GM18511 (cell line): ENCODE results near the gene FPR1.
"Not testable (repeated sequence)": the region's sequence is repeated elsewhere in the genome, so short reads cannot be mapped to it uniquely, and the experiment has no call there.

Experiments
- ATAC-seq: cut with Tn5 transposase; IDR thresholded peaks from one replicate; pipeline ENCODE4 v1.9.1; 2021; ENCODE audit warnings: mild to moderate bottlenecking, moderate library complexity; ENCODE audit not compliant: unreplicated experiment

Gene FPR1

DNA sequence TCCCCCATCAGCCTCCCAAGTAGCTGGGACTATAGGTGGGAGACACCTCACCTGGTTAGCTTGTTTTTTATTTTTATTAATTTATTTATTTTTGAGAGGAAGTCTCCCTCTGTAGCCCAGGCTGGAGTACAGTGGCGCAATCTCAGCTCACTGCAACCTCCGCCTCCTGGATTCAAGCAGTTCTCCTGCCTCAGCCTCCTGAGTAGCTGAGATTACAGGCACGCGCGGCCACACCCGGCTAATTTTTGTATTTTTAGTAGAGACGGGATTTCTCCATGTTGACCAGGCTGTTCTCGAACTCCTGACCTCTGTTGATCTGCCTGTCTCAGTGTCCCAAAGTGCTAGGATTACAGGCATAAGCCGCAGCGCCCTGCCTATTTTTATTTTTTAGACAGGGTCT, 13.2 kb downstream of the FPR1 start:
- ATAC-seq = not testable (repeated sequence)

DNA sequence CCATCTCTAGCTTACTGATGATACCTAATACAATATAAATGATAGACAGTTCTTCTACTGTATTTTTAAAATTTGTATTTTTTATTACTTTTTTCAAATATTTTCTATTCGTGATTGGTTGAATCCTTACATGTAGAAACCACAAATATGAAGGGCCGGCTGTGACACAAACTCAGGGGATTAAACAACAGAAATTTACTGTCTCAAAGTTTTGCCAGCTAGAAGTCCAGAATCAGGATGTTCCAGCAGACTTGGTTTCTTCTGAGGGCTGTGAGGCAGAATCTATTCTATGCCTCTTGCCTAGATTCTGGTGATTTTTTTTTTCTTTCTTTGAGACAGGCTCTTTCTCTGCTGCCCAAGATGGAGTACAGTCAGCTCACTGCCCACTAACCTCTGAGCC, 13.8 kb downstream of the FPR1 start:
- ATAC-seq = no peak

DNA sequence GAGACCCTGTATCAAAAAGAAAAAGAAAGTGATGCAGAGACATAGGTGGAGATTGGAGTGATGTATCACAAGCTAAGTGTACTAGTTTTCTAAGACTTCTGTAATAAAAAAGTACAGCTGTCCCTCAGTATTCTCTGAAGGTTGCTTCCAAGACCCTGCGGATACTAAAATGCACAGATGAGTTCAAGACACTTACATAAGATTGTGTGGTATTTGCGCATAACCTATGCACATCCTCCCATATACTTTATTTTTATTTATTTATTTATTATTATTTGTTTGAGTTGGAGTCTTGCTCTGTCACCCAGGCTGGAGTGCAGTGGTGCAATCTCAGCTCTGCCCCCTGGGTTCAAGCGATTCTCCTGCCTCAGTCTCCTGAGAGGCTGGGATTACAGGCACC, 14.3 kb downstream of the FPR1 start:
- ATAC-seq = no peak

DNA sequence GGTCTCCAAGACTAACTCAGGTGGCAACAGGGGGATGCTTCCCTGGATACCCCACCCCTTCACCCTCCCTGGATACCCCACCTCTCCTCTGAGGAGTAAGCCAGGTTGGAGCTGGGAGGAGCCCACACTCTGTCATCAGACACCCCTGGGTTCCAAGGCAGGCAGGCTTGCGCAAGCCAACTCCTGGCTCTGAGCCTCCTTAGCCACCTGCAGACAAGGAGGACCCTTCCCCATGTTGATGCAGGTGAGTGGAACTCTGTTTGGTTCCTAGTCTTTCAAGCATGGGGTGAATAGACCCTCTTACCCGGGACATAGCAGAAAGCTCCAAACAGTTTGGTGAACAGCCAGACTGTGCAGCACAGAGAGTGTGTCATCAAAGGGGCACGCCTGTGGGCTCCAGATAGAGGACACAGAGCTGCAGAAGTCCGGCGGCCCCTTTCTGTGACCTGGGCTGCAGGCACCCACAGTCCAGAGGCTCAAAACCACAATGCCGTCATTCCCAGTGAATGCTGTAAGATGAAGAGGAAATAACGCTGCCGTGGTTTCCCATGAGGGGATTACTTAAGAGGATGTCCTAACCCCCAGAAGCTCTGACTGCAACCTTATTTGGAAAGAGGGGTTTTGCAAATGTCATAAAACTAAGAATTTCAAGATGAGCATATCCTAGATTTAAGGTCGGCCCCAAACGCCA, 15.8 kb downstream of the FPR1 start:
- no peak for ATAC-seq

DNA sequence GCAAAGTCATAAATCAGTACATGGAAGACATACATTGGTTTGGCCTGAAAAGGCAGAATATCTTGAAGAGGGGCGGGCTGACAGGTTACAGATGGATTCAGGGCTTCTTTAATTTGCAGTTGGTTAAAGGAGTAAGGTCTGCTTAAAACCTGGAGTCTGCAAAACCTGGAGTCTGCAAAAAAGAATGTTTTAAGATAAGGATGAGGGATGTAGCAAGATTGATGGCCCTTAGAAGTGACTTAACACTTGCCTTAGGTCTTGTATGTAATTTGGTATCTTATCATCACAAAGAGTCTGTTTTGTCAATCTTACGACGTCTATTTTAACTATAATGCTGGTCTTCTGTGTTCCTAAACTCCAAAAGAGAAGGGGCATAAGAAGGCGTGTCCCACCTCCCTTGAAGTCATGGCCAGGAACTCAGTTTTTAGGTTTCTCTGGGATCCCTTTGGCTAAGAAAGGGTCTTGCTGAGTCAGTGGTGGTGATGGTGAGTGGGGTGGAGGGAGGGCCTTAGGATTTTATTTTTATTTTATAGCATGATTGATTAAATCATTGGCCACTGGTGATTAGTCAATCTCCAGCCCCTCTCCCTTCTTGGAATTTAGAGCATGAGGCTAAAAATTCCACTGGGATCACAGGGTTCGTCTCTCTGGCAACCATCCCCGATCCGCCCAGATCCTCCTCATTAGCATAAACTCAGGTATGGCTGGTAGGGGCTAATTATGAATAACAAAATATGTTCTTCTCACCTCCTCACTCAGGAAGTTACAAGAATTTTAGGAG, 17.7 kb downstream of the FPR1 start:
- no peak for ATAC-seq

DNA sequence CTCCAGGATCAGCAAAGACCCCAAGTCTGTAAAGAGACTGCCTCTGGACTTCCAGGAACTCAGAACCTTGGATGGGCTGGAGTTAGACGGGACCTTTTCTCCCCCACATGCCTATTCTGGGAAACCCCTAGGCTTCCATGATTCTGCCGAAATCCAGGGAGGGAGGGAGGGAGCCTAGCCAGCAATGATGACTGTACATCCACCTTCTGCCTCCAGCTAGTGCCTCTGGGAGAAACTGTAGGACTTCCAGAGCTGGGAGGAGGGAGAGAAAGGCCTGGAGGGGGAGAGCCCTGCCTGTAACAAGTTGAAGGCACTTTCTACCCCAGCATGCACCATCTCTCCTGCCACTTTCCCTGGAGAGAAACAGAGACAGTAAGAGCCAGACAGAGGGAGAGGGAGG, 21.9 kb downstream of the FPR1 start:
- ATAC-seq = no peak

DNA sequence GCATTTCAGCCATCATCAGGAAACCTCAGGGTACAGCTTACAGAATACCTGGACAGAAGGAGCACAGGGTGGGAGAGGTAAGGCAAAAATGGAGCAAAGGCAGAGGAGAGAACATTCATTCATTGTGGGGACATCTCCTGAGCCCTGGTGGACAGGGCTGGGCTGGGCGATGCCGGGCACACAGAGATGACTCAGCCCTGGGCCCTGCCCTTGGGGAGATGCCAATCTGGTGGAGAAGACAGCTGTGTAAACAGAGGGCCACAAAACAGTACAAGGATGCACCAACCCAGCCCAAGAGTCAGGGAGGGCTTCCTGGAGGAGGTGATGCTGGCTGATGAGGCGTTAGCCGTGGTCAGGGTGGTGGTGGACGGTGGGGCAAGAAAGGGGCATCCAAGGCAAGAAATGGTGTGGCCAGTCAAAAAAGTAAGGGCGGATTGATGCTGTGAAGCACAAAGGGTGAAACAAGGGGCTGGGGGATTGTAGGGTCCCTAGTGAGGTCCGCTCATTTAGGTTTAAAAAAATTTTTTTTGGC, 24.3 kb downstream of the FPR1 start:
- ATAC-seq = no peak

DNA sequence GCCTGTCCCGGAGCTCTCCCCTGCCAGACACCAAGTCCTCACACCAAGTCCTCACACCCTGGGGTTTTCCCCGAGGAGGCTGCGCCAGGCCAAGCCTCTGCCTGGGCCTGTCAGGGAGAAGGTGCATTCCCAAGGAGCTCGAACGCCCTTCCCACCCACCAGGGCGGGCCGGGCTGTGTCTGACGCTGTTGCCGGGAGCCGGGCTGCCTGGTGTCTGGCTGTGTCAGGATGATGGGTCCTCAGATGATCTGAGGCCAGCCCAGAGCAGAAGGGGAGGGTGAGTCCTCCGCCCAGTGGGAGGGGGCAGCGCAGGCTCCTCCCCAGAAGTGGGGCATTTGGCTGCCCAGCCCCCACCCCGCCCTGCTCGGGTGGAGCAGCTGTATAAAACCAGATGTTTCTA, 25.6 kb downstream of the FPR1 start:
- no peak for ATAC-seq

DNA sequence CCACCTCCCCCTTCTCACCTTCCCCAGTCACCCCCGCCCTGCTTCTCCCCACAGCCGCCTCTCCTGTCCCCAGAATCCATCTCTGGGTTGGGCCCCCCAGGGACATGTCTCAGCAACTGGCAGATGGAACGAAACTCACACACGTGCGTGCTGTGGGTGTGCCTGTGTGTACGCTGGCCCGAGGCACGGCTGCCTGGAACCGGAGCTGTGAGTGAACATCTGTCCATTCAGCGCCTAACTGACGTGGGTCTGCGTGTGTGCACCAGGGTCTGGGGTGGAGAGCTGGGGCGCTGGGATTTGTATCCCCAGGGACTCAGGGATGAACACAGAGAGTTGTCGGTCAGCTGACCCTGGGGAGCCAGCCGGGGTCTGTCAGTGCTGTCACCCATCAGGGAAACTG, 27.1 kb downstream of the FPR1 start:
- no peak for ATAC-seq

DNA sequence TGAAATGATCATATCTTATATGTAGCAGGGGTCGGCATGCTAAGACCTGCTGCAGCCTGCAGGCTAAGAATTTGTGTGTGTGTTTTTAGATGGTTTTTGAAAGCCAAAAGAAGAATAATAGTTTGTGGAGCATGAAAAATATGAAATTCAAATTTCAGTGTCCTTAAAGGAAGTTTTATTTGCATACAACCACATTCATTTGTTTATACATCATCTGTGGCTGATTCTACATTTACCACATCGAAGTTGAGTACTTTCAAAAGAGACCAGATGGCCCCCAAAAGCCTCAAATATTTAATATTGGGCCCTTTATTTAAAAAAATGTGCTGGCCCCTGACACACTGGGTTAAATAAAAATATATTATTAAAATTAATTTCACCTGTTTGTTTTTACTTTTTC, 29.2 kb downstream of the FPR1 start:
- no peak for ATAC-seq

DNA sequence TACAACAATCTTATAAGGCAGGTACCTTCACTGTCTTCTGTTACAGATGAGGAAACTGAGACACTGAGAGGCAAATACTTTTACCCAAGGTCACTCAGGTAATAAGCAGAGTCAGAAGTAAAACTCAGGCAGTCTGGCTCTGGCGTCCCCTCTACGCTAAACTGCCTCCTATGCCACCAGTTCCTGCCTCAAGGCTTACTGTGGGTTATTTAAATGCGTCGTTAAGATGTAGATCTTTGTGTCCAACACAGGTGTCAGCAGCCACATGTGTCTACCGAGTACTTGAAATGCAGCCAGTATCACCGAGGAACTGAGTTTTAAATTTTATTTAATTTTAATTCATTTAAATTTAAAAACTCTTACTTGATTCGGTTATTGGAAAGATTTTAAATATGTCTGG, 29.8 kb downstream of the FPR1 start:
- ATAC-seq = no peak

DNA sequence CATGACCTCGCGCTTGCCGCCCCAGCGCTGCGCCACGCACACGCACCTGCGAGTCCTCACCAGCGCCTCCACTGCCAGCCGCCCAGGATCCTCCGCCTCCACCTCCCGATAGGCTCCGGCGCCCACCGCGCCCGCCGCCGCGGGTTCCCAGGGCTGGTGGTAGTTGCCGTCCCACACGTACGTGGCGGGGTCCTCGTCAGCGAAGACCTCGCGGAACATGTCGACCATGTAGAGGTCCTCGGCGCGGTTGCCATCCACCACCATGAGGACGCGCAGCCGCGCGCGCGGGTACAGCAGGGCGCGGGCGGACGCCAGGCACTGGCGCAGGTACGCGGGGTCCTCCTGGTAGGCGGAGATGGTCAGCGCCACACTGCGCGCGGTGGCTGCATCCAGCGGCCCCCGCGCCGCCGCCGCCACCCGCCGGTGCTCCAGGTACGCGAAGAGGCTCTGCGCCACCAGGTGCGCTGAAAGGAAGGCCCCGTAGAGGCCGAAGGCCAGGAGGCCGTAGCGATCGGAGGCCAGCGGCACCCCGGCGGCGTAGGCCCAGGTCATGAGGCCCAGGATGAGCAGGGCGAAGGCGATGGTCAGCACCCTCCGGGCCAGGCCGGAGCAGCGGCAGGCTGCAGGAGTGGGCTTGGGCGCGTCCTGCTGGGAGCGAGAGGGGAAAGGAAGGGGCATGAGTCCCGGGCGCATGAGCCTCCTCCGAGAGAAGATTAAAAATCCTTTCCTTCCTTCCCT, 32.3 kb downstream of the FPR1 start:
- ATAC-seq = no peak

DNA sequence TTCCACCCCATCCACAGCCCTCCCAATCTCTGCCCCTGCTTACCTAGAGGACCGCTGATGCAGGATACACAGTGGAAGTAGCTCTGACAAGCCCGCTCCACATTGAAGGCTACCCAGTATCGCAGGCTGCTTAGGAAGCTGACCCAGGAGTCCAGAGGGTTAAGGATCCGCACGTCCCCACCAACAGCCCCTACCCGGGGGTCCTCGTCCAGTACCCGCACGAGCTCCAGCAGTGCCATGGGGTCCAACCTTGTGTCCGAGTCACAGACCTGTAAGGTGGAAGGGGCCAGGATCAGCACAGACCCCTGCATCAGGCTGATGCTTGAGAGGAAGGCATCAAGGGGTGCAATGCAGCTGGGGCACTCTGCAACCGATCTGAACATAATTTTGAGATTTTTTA, 34.8 kb downstream of the FPR1 start:
- no peak for ATAC-seq

DNA sequence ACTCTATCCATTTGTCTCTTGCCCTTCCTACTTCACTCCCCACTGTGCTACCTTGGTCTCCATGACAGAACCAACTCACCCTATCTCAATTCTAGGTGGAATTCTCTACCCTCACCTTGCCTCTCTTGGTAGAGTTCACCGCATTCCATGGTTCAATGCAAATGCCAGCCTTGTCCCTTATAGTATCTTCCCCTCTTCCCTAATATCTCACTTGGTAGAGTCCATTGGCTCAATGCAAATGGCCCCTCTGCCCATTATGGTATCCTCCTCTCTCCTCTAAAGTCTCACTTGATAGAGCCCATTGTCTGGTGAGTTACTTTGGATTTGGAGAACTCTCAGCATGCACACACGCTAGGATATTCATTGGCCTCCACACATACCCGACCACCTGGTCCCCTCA, 35.8 kb downstream of the FPR1 start:
- no peak for ATAC-seq

DNA sequence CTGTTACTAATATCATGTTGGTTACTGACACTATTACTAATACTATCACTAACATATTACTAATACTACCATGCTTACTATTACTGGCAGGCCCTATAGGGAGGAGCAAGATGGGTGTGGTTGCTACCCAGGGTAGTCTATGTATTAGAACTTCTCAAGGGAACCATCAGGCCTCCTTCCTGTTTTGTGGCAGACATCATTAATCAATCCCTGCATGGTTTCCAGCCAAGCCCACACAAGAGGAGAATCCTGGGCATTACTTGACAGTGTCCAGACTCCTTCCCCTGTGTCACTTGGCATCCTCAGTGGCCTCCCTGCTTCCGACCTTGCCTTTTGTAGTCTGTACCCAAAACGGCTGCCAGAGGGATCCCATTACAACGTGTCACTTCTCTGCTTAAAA, 36.8 kb downstream of the FPR1 start:
- no peak for ATAC-seq

DNA sequence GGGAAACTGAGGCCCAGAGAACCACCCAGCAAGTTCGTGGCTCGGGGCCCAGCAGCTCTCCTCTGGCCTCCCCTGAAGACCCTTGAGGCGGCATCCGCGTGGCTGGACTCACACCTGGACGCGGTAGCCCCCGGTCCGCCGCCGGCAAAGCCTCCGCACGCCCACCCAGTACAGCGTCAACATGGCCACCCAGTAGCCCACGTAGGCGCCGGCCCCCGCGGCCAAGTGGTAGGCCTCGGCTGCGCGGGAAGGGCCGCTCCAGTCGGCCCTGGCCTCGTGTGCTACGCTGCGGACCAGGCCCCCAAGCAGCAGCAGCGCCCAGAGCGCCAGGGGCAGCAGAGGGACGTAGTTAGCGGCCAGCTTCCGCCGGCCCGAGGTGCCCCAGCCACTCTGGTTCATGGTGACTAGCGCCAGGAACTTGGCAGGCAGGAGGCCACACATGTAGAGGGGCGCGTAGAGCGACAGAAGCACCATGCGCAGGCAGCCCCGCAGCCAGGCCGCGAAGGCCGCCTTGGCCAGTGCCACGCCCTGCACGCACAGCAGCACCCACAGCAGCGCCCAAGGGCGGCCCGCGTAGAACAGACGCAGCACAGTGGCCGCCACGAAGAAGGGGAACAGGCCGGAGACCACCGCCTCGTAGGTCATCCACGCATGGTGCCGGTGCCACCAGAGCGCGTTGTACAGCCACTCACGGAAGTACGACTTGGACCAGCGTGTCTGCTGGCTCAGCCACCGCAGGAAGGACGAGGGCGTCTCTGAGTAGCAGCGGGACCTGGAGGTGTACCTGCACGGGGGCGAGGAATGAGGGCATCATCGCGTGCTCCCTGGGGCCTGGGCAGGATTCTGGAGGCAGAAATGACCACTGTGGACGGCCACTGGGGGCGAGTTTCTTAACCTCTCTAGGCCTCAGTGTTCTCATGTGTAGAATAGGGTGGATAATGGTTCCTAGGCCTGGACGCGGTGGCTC, 38.1 kb downstream of the FPR1 start:
- no peak for ATAC-seq

DNA sequence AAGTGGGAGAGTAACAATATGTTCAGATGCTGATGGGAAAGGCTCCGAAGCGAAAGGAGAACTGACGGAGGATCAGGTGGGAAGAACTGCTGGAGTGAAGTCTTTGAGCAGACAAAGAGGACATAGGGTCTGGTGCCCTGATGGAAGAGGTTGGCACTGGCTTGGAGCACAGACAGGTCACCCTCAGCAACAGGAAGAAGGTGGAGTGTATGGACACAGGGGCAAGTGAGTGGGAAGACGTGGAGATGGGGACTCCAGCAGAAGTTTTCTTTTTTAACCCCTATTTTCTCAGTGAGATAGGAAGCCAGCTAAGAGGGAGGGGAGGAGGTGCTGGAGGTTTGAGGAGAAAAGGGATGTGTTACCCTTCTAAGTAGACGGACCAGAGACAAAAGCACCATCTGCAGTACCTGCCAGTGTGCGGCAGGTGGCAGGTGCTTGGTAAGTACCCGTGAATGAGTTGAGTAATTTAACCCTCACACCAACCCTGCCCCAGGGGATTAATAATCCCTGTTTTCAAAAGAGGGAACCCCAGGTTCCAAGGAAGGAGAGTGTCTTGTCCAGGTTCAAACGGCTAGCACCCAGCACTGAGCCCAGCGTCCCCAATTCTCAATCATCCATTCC, 39.1 kb downstream of the FPR1 start:
- ATAC-seq = no peak

DNA sequence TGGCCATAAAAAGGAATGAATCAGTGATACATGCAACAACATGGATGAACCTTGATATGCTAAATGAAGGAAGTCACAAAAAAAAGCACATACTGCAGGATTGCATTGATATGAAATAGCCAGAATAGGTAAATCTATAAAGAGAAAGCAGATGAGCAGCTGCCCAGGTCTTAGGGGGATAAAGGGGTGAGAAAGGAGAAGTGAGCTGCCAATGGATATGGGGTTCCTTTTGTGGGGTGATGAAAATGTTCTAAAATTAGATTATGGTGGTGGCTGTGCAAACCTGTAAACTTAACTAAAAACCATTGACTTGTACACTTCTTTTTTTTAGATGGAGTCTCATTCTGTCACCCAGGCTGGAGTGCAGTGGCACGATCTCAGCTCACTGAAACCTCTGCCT, 40.0 kb downstream of the FPR1 start:
- no peak for ATAC-seq

DNA sequence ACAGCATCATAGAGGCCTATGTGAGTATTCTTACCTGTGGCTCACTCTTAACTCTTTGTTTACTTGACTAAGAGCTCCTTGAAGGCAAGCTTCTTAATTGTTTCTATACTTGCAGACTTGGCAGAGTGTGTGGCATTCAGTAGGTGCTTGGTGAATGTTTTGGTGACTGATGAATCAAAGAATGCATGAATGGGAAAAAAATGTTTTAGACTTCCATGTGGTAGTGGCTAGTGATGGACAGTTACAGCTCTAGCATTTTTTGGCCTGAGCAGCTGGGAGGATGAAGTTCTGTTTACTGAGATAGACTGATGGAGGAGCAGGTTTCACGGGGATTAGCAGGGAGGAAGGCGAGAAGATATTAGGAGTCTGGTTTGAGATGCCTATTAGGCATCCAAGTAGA, 41.5 kb downstream of the FPR1 start:
- no peak for ATAC-seq

DNA sequence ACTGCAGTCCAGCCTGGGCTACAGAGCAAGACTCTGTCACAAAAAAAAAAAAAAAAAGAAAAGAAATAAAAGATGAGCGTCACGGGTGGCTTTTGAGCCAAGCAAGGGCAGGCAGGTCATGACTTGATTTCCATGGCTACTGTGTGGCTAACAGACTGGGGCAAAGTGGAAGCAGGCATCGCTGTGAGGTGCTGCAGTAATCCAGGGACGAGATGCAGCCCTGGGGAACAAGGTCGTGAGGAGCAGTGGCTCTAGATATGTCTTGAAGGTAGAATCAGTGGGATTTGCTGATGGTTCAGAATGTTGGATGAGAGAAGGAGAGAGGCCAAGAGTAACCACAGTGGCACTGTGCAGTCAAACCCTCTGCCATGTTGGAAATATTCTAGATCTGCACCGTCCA, 42.1 kb downstream of the FPR1 start:
- no peak for ATAC-seq
